Gastrocnemius medialis (tissue), 4 donors: Measurements from ENCODE around the gene VPS26A.

ENCODE experiments used
- CTCF ChIP-seq, 5 experiments: fragments of 450-650 bp in 3 of 5; fragments of 200-600 bp in 2 of 5; sonication (generic) in 2 of 5; IDR thresholded peaks in 4 of 5; conservative IDR thresholded peaks in 1 of 5; 1 replicate in 4 of 5; 2 replicates in 1 of 5; pipeline ENCODE4 v1.5.1; 2016 to 2019; ENCODE audit warnings: antibody characterized with exemption in 5 of 5, mild to moderate bottlenecking in 3 of 5, moderate library complexity in 3 of 5
- POLR2A ChIP-seq, 2 donors: fragments of 450-650 bp; IDR thresholded peaks; one replicate each; pipeline ENCODE4 v1.6.1; 2017; ENCODE audit warnings: antibody characterized with exemption in 2 of 2, mild to moderate bottlenecking in 2 of 2, moderate library complexity in 2 of 2

GRCh38 chr10:69090685-69091084 is 33.3 kb upstream of the VPS26A start:
- TF ChIP-seq CTCF (IDR thresholded peaks at IDR 0.05 in 4 of 5, conservative IDR thresholded peaks at IDR 0.05 in 1 of 5), result no peak
- TF ChIP-seq POLR2A (IDR thresholded peaks at IDR 0.05), result no peak
